ENCODE measurements around the gene ICAM1. TPM values are rescaled to one million over a fixed set of nuclear protein-coding genes. Genes with fewer than 3 reads are reported as not detected.

Gene ICAM1
- total RNA-seq, 4 donors from 2014 or later = 5.0 to 10.5 (median 7.7) TPM

DNA sequence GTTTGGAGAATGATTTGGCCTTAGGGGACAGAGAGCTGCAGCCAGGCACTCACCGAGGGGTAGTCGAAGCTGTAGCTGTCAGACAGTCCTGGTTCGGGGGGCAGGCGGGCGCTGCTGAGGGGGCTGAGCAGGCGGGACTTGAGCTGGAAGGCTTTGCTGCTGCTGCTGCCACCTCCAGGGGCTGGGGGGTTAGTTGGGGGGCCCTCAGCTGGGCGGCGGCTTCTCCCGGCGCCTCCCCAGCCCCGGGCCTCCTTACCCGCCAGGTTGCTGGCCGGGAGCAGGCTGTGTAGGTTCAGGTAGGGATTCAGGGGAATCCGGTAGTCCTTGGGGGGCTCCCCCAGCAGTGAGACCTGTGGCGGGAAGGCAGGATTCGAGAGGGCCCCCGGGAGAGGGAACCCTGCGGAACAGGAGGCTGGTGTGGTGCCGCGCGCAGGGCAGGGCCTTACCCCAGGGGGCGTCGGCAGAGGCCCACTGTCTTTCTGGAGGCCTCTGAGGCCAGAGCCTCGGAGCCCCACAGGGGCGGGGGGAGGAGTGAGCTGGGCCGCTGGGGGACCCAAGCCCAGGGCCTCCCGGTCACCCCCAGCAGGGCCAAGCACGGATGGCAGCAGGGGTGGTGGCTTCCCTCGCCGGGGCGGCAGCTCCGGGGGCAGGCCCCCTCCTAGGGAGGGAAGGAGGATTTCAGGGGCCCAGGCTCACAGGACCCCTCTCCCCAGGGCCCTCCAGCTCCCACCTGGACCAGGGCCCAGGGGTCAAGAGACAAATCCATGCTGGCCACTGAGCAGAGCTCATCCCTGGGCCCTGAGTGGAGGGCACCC lies 49.9 kb downstream of the ICAM1 start:
- TF ChIP-seq POLR2A (IDR thresholded peaks at IDR 0.05) (no peak), CTCF (IDR thresholded peaks at IDR 0.05 in 4 of 5, conservative IDR thresholded peaks at IDR 0.05 in 1 of 5) (no peak)
- in situ Hi-C loops (cut with MboI; ENCODE audit: low sequenced_read_pairs in 4 of 4) (no loop called here), intact Hi-C loops (cut with DNase I; ENCODE audit: low total_unique reads) (no loop called here)
- DNase-seq (no peak), ATAC-seq (no peak)
- Histone ChIP-seq H3K9me3 (no peaks in the 10 kb centered on the region), H3K36me3 (peaks cover 0 to 91% of the 10 kb centered on the region in 2 donors), H3K27me3 (no peaks in the 10 kb centered on the region), H3K4me1 (peaks cover 4% of the 10 kb centered on the region in 2 donors), H3K4me3 (no peak overlapping the region), H3K27ac (no peak overlapping the region)

DNA sequence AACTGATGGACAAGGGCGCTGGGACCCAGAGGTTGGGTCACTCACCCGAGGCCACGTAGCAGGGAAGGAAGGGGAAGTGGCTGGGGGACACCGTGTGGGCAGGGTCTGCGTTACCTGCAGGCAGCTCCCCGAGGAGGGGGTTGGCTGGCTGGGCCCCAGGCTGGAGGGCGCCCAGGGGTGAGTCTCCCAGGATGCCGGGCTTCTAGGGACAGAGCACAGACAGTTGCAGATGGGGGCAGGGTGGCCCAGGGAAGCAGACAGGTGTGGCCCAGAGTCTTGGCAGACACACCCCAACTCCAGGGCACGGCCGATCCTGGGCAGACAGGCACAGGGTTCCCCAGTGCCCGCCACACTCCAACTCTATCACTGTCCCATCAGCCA lies 50.5 kb downstream of the ICAM1 start:
- no peak for TF ChIP-seq POLR2A (IDR thresholded peaks at IDR 0.05)
- Histone ChIP-seq H3K27ac (no peak overlapping the region), H3K27me3 (no peaks in the 10 kb centered on the region), H3K36me3 (peaks cover 0 to 97% of the 10 kb centered on the region in 2 donors), H3K4me1 (no peaks in the 10 kb centered on the region), H3K4me3 (no peak overlapping the region), H3K9me3 (no peaks in the 10 kb centered on the region)
- no peak for DNase-seq
- ATAC-seq = no peak
- in situ Hi-C loops (cut with MboI; ENCODE audit: low sequenced_read_pairs in 4 of 4) (no loop called here), intact Hi-C loops (cut with DNase I; ENCODE audit: low total_unique reads) (no loop called here)

- in situ Hi-C loops (cut with MboI; ENCODE audit: low sequenced_read_pairs in 4 of 4) (no loop called here), intact Hi-C loops (cut with DNase I; ENCODE audit: low total_unique reads) (no loop called here)
- no peak overlapping the region for H3K4me3 ChIP-seq
- H3K9me3 ChIP-seq = no peaks in the 10 kb centered on the region
- ATAC-seq (no peak), DNase-seq (no peak)
- H3K36me3 ChIP-seq = peaks cover 0 to 98% of the 10 kb centered on the region in 2 donors
- no peak overlapping the region for H3K27ac ChIP-seq
- no peaks in the 10 kb centered on the region for H3K27me3 ChIP-seq
- no peak for TF ChIP-seq POLR2A (IDR thresholded peaks at IDR 0.05)
- no peak for TF ChIP-seq CTCF (IDR thresholded peaks at IDR 0.05 in 4 of 5, conservative IDR thresholded peaks at IDR 0.05 in 1 of 5)
- no peaks in the 10 kb centered on the region for H3K4me1 ChIP-seq
Measured at GRCh38 chr19:10321874-10322835, 51.2 kb downstream of the ICAM1 start.

DNA sequence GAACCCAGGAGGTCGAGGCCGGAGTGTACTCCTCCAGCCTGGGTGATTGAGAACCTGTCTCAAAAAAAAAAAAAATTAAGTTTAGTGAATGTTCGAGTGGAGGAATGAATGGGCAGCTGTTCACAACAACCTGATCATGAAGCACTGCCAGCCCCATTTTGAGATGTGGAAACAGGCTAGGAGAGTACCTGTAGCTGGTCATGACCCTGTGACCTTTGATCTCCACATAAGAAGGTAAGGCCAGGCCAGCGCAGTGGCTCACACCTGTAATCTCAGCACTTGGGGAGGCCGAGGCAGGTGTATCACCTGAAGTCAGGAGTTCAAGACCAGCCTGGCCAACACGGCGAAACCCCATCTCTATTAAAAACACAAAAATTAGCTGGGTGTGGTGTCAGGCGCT lies 54.8 kb downstream of the ICAM1 start:
- ATAC-seq (no peak), DNase-seq (no peak)
- no peak overlapping the region for H3K27ac ChIP-seq
- H3K36me3 ChIP-seq = peaks cover 0 to 98% of the 10 kb centered on the region in 2 donors
- no peak for TF ChIP-seq POLR2A (IDR thresholded peaks at IDR 0.05)
- TF ChIP-seq CTCF (IDR thresholded peaks at IDR 0.05 in 4 of 5, conservative IDR thresholded peaks at IDR 0.05 in 1 of 5) = no peak
- H3K4me3 ChIP-seq = no peak overlapping the region
- no peaks in the 10 kb centered on the region for H3K27me3 ChIP-seq
- H3K9me3 ChIP-seq = no peaks in the 10 kb centered on the region
- H3K4me1 ChIP-seq = no peaks in the 10 kb centered on the region
- intact Hi-C loops (cut with DNase I; ENCODE audit: low total_unique reads) = no loop called here
- in situ Hi-C loops (cut with MboI; ENCODE audit: low sequenced_read_pairs in 4 of 4) = no loop called here

DNA sequence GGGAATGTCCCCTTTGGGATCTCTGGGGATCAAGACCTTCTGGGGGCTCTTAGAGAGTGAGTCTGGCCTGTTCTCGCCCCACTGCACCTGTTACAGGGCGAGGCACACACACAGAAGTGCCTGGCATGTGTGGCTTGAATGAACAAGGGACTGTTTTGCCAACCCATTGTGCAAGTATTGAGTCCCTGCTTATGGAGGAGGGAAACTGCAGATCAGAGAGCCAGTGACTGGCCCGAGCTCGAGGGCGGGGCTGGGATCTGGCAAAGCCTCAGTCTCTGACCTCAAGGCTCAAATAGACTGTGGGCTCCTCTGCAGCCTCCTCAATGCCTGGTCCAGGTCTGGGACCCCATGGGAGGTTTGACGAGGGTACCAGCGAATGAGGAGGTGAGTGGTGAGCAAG lies 56.9 kb downstream of the ICAM1 start:
- in situ Hi-C loops (cut with MboI; ENCODE audit: low sequenced_read_pairs in 4 of 4) = no loop called here
- H3K27me3 ChIP-seq = no peaks in the 10 kb centered on the region
- ATAC-seq (peak in 1 of 2 donors; percentile 51), DNase-seq (no peak)
- no peaks in the 10 kb centered on the region for H3K9me3 ChIP-seq
- intact Hi-C loops (cut with DNase I; ENCODE audit: low total_unique reads) = no loop called here
- peaks cover 10 to 11% of the 10 kb centered on the region in 2 donors for H3K4me1 ChIP-seq
- TF ChIP-seq CTCF (IDR thresholded peaks at IDR 0.05 in 4 of 5, conservative IDR thresholded peaks at IDR 0.05 in 1 of 5) (no peak), POLR2A (IDR thresholded peaks at IDR 0.05) (no peak)
- H3K27ac ChIP-seq = peak overlapping the region in 1 of 4 donors; percentile 18
- peaks cover 0 to 77% of the 10 kb centered on the region in 2 donors for H3K36me3 ChIP-seq
- H3K4me3 ChIP-seq = no peak overlapping the region
